ENCODE measurements around the gene PGGHG.
A peak's percentile ranks its signal among the peaks of the same experiment; 100 is the strongest.
"Not testable (repeated sequence)": the region's sequence is repeated elsewhere in the genome, so short reads cannot be mapped to it uniquely, and the experiment has no call there.

PGGHG gene

DNA sequence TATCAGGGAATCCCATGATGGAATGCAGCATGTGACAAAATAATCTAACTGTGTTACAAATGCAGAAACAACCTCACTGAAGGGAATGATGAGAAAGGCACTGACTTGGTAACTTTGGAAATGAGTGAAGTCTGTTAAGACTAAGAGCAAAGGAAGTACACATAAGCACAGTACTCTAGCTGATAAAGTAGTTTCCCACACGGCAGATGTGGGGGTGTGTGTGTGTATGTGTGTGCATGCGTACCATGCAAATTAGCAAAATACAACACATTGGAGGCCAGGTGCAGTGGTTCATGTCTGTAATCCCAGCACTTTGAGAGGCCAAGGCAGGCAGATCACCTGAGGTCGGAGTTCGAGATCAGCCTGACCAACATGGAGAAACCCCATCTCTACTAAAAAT is 27.3 kb upstream of the PGGHG start:
- H3K9ac ChIP-seq (ENCODE audit: low read length): no peak overlapping the region
- no peak overlapping the region for H4K8ac ChIP-seq (ENCODE audit: low read depth, low read length)
- H2BK12ac ChIP-seq (ENCODE audit: low read length): no peak overlapping the region
- peaks cover 2% of the 10 kb centered on the region for H3K9me3 ChIP-seq (ENCODE audit: insufficient read depth, low read depth, low read length)
- no peaks in the 10 kb centered on the region for H3K36me3 ChIP-seq (ENCODE audit: control insufficient read depth in 1 of 2, insufficient read depth in 2 of 2, low read length in 2 of 2)
- H2AFZ ChIP-seq (ENCODE audit: insufficient read depth, low read length, poor library complexity): no peak overlapping the region
- no peak overlapping the region for H3K27ac ChIP-seq (ENCODE audit: low read depth, low read length)
- no peaks in the 10 kb centered on the region for H3K79me1 ChIP-seq (ENCODE audit: low read length)
- H3K14ac ChIP-seq (ENCODE audit: low read length): no peak overlapping the region
- no CpG with 5 or more reads among the region's 4 CpGs for WGBS (ENCODE audit: extremely low coverage, insufficient coverage, insufficient read length)
- no peak overlapping the region for H2BK120ac ChIP-seq (ENCODE audit: insufficient read depth, low read length, poor library complexity)
- no peak overlapping the region for H3K23ac ChIP-seq (ENCODE audit: low read length)
- no peak overlapping the region for H4K91ac ChIP-seq (ENCODE audit: low read depth, low read length)
- H3K79me2 ChIP-seq (ENCODE audit: control insufficient read depth, insufficient read depth, low read length, poor library complexity): no peaks in the 10 kb centered on the region
- H3K4ac ChIP-seq (ENCODE audit: low read depth, low read length): no peak overlapping the region
- H3K4me2 ChIP-seq (ENCODE audit: low read length): no peak overlapping the region
- no peak overlapping the region for H2BK5ac ChIP-seq (ENCODE audit: low read depth, low read length, poor library complexity)
- no peaks in the 10 kb centered on the region for H3K4me1 ChIP-seq (ENCODE audit: control insufficient read depth in 1 of 2, insufficient read depth in 2 of 2, low read length in 2 of 2)
- H2AK5ac ChIP-seq (ENCODE audit: low read length): no peak overlapping the region
- DNase-seq: no peak
- no peak overlapping the region for H3K4me3 ChIP-seq (ENCODE audit: low read depth, low read length)
- no peak overlapping the region for H3K18ac ChIP-seq (ENCODE audit: low read length)
- H3K27me3 ChIP-seq (ENCODE audit: insufficient read depth, low read length): no peaks in the 10 kb centered on the region
- no peak overlapping the region for H4K12ac ChIP-seq (ENCODE audit: low read depth, low read length)

- H3K14ac ChIP-seq (ENCODE audit: low read length): no peak overlapping the region
- WGBS (ENCODE audit: extremely low coverage, insufficient coverage, insufficient read length): no CpG with 5 or more reads among the region's 13 CpGs
- no peak overlapping the region for H3K4me2 ChIP-seq (ENCODE audit: low read length)
- peak; percentile 11 to 45 for DNase-seq
- no peak overlapping the region for H3K23ac ChIP-seq (ENCODE audit: low read length)
- no peak overlapping the region for H2BK120ac ChIP-seq (ENCODE audit: insufficient read depth, low read length, poor library complexity)
- no peak overlapping the region for H4K91ac ChIP-seq (ENCODE audit: low read depth, low read length)
- H4K12ac ChIP-seq (ENCODE audit: low read depth, low read length): no peak overlapping the region
- H3K79me1 ChIP-seq (ENCODE audit: low read length): peaks cover 2% of the 10 kb centered on the region
- no peak overlapping the region for H2BK5ac ChIP-seq (ENCODE audit: low read depth, low read length, poor library complexity)
- H2BK12ac ChIP-seq (ENCODE audit: low read length): no peak overlapping the region
- H3K27ac ChIP-seq (ENCODE audit: low read depth, low read length): no peak overlapping the region
- H3K18ac ChIP-seq (ENCODE audit: low read length): no peak overlapping the region
- no peak overlapping the region for H4K8ac ChIP-seq (ENCODE audit: low read depth, low read length)
- H2AFZ ChIP-seq (ENCODE audit: insufficient read depth, low read length, poor library complexity): no peak overlapping the region
- peaks cover 2% of the 10 kb centered on the region for H3K9me3 ChIP-seq (ENCODE audit: insufficient read depth, low read depth, low read length)
- no peaks in the 10 kb centered on the region for H3K27me3 ChIP-seq (ENCODE audit: insufficient read depth, low read length)
- no peak overlapping the region for H2AK5ac ChIP-seq (ENCODE audit: low read length)
- peaks cover 0 to 2% of the 10 kb centered on the region in 2 experiments for H3K4me1 ChIP-seq (ENCODE audit: control insufficient read depth in 1 of 2, insufficient read depth in 2 of 2, low read length in 2 of 2)
- no peak overlapping the region for H3K4me3 ChIP-seq (ENCODE audit: low read depth, low read length)
- H3K36me3 ChIP-seq (ENCODE audit: control insufficient read depth in 1 of 2, insufficient read depth in 2 of 2, low read length in 2 of 2): no peaks in the 10 kb centered on the region
- H3K79me2 ChIP-seq (ENCODE audit: control insufficient read depth, insufficient read depth, low read length, poor library complexity): no peaks in the 10 kb centered on the region
- no peak overlapping the region for H3K4ac ChIP-seq (ENCODE audit: low read depth, low read length)
- H3K9ac ChIP-seq (ENCODE audit: low read length): no peak overlapping the region
Measured at GRCh38 chr11:266676-267439, 22.1 kb upstream of the PGGHG start.

DNA sequence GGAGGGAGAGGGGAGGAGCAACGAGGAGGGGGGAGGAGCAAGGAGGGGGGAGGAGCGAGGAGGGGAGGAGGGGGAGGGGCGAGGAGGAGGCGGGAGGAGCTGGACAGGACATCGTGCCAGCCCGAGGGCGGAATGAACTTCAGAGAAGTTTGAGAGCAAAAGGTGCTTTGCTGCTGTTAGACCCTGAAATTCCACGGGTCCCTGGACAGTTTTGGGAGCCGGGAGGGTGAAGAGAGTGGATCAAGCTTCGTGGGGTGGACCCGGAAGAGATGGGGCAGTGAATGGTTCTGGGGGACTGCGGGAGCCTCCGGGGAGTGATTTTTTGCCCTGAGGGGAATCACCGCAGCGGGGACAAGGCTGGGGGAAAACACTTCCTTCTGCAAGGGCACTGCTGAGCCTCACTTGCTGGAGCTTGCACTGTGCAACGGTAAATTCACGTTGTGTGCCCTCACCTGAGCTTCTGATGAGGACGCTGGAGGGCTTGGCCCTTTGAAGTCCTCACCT is 21.4 kb upstream of the PGGHG start:
- Histone ChIP-seq H3K79me2 (ENCODE audit: control insufficient read depth, insufficient read depth, low read length, poor library complexity) (no peaks in the 10 kb centered on the region), H3K23ac (ENCODE audit: low read length) (no peak overlapping the region), H3K79me1 (ENCODE audit: low read length) (peaks cover 2% of the 10 kb centered on the region), H4K8ac (ENCODE audit: low read depth, low read length) (no peak overlapping the region), H3K9me3 (ENCODE audit: insufficient read depth, low read depth, low read length) (no peaks in the 10 kb centered on the region), H3K4me3 (ENCODE audit: low read depth, low read length) (no peak overlapping the region), H3K4ac (ENCODE audit: low read depth, low read length) (no peak overlapping the region), H3K4me1 (ENCODE audit: control insufficient read depth in 1 of 2, insufficient read depth in 2 of 2, low read length in 2 of 2) (peaks cover 0 to 2% of the 10 kb centered on the region in 2 experiments), H3K18ac (ENCODE audit: low read length) (no peak overlapping the region), H2BK5ac (ENCODE audit: low read depth, low read length, poor library complexity) (no peak overlapping the region), H4K12ac (ENCODE audit: low read depth, low read length) (no peak overlapping the region), H3K27me3 (ENCODE audit: insufficient read depth, low read length) (no peaks in the 10 kb centered on the region), H4K91ac (ENCODE audit: low read depth, low read length) (no peak overlapping the region), H3K36me3 (ENCODE audit: control insufficient read depth in 1 of 2, insufficient read depth in 2 of 2, low read length in 2 of 2) (no peaks in the 10 kb centered on the region), H2AK5ac (ENCODE audit: low read length) (no peak overlapping the region), H3K4me2 (ENCODE audit: low read length) (no peak overlapping the region), H2BK120ac (ENCODE audit: insufficient read depth, low read length, poor library complexity) (no peak overlapping the region), H3K27ac (ENCODE audit: low read depth, low read length) (no peak overlapping the region), H3K14ac (ENCODE audit: low read length) (no peak overlapping the region), H2AFZ (ENCODE audit: insufficient read depth, low read length, poor library complexity) (no peak overlapping the region), H3K9ac (ENCODE audit: low read length) (no peak overlapping the region), H2BK12ac (ENCODE audit: low read length) (no peak overlapping the region)
- peak; percentile 40 to 62 for DNase-seq
- no CpG with 5 or more reads among the region's 18 CpGs for WGBS (ENCODE audit: extremely low coverage, insufficient coverage, insufficient read length)

DNA sequence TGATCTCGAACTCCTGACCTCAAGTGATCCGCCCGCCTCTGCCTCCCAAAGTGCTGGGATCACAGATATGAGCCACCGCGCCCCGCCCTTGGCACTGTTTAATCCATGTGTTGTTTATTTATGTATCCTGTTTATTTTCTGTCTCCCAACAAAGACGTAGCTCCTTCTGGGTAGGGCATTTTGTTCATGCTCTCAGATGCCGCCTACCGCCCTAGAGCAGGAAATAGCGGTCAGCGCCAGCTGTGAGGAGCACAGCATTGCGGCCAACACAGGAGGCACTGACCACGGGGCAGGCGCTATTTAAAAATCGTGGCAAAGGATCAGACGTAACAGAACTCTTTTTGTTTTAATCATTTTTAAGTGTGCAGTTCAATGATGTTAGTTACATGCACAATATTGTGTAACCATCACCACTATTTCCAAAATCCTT is 20.2 kb upstream of the PGGHG start:
- H3K4me1 ChIP-seq (ENCODE audit: control insufficient read depth in 1 of 2, insufficient read depth in 2 of 2, low read length in 2 of 2); H2BK120ac ChIP-seq (ENCODE audit: insufficient read depth, low read length, poor library complexity); H2AK5ac ChIP-seq (ENCODE audit: low read length); H3K14ac ChIP-seq (ENCODE audit: low read length); H3K27ac ChIP-seq (ENCODE audit: low read depth, low read length); H3K79me1 ChIP-seq (ENCODE audit: low read length); H2BK12ac ChIP-seq (ENCODE audit: low read length); H2AFZ ChIP-seq (ENCODE audit: insufficient read depth, low read length, poor library complexity); H3K9ac ChIP-seq (ENCODE audit: low read length); H4K8ac ChIP-seq (ENCODE audit: low read depth, low read length); H3K4me2 ChIP-seq (ENCODE audit: low read length); H2BK5ac ChIP-seq (ENCODE audit: low read depth, low read length, poor library complexity); H3K4ac ChIP-seq (ENCODE audit: low read depth, low read length); H3K9me3 ChIP-seq (ENCODE audit: insufficient read depth, low read depth, low read length); H4K12ac ChIP-seq (ENCODE audit: low read depth, low read length); H3K79me2 ChIP-seq (ENCODE audit: control insufficient read depth, insufficient read depth, low read length, poor library complexity); H3K36me3 ChIP-seq (ENCODE audit: control insufficient read depth in 1 of 2, insufficient read depth in 2 of 2, low read length in 2 of 2); H3K27me3 ChIP-seq (ENCODE audit: insufficient read depth, low read length); H3K4me3 ChIP-seq (ENCODE audit: low read depth, low read length); H4K91ac ChIP-seq (ENCODE audit: low read depth, low read length); H3K23ac ChIP-seq (ENCODE audit: low read length); H3K18ac ChIP-seq (ENCODE audit: low read length): not testable (repeated sequence)
- no CpG with 5 or more reads among the region's 16 CpGs for WGBS (ENCODE audit: extremely low coverage, insufficient coverage, insufficient read length)
- peak in 1 of 2 donors; percentile 20 for DNase-seq
